Measurements from ENCODE around the gene ZDHHC18. TPM values are rescaled to one million over a fixed set of nuclear protein-coding genes. Genes with fewer than 3 reads are reported as not detected.
"Not testable (repeated sequence)": the region's sequence is repeated elsewhere in the genome, so short reads cannot be mapped to it uniquely, and the experiment has no call there.

Gene ZDHHC18
- polyA plus RNA-seq, 1 experiment: 20.4 TPM

- TF ChIP-seq CTCF (IDR thresholded peaks at IDR 0.05; ENCODE audit: low read depth, low read length): no peak
These were observed 26.9 kb upstream of the ZDHHC18 start for GRCh38 chr1:26799479-26800142.

GRCh38 chr1:26803932-26804331 lies 22.6 kb upstream of the ZDHHC18 start:
- DNase-seq (ENCODE audit: low read depth, low spot score); POLR2A ChIA-PET; H3K4me3 ChIP-seq (ENCODE audit: low read depth, low read length); H3K27ac ChIP-seq (ENCODE audit: low read depth, low read length); CTCF ChIA-PET; H3K9me3 ChIP-seq (ENCODE audit: control insufficient read depth, insufficient read depth, low read length); H3K27me3 ChIP-seq (ENCODE audit: control insufficient read depth, insufficient read depth, low read length): not testable (repeated sequence)

More at GRCh38 chr1:26799479-26800142, 26.9 kb upstream of the ZDHHC18 start:
- Histone ChIP-seq H3K27me3 (ENCODE audit: control insufficient read depth, insufficient read depth, low read length) (no peaks in the 10 kb centered on the region), H3K9me3 (ENCODE audit: control insufficient read depth, insufficient read depth, low read length) (no peaks in the 10 kb centered on the region; the same call in 1 of the 2 replicates), H3K27ac (ENCODE audit: low read depth, low read length) (peak overlapping the region; percentile 69), H3K4me3 (ENCODE audit: low read depth, low read length) (peak overlapping the region; percentile 32; the same call in 1 of the 2 replicates)
- POLR2A ChIA-PET: interaction anchor here (0.6 to 1.2 kb wide), 5 partner anchors 11 to 108 kb away, joined by 3 to 5 read pairs (median 3); partner anchors contain the start of gene GPN2
- CTCF ChIA-PET: interaction anchor here (0.9 to 5.0 kb wide), 6 partner anchors 10 to 202 kb away, joined by 3 to 39 read pairs (median 14); no protein-coding TSS in a partner anchor
- DNase-seq (ENCODE audit: low read depth, low spot score): no peak

GRCh38 chr1:26810105-26810504 lies 16.4 kb upstream of the ZDHHC18 start:
- not testable (repeated sequence) for DNase-seq (ENCODE audit: low read depth, low spot score)
- POLR2A ChIA-PET: interaction anchor here (0.7 kb wide), 2 partner anchors 57 to 733 kb away, joined by 5 to 7 read pairs; no protein-coding TSS in a partner anchor

GRCh38 chr1:26811057-26811456 lies 15.4 kb upstream of the ZDHHC18 start:
- Histone ChIP-seq H3K9me3 (ENCODE audit: control insufficient read depth, insufficient read depth, low read length) (no peaks in the 10 kb centered on the region), H3K27ac (ENCODE audit: low read depth, low read length) (no peak overlapping the region), H3K27me3 (ENCODE audit: control insufficient read depth, insufficient read depth, low read length) (no peaks in the 10 kb centered on the region), H3K4me3 (ENCODE audit: low read depth, low read length) (no peak overlapping the region)
- no peak for DNase-seq (ENCODE audit: low read depth, low spot score)
- POLR2A ChIA-PET: no interaction called here
- CTCF ChIA-PET: interaction anchor here (0.7 to 3.5 kb wide), 12 partner anchors 8 to 212 kb away, joined by 3 to 25 read pairs (median 6); partner anchors contain the start of genes PIGV and ZDHHC18
- no peak for TF ChIP-seq CTCF (IDR thresholded peaks at IDR 0.05; ENCODE audit: low read depth, low read length)

More at GRCh38 chr1:26810105-26810504, 16.4 kb upstream of the ZDHHC18 start:
- H3K4me3 ChIP-seq (ENCODE audit: low read depth, low read length); H3K27me3 ChIP-seq (ENCODE audit: control insufficient read depth, insufficient read depth, low read length); H3K27ac ChIP-seq (ENCODE audit: low read depth, low read length); H3K9me3 ChIP-seq (ENCODE audit: control insufficient read depth, insufficient read depth, low read length): not testable (repeated sequence)
- CTCF ChIA-PET: interaction anchor here (0.6 to 3.5 kb wide), 13 partner anchors 10 to 211 kb away, joined by 3 to 25 read pairs (median 6); partner anchors contain the start of genes PIGV and ZDHHC18
- peak; percentile 87 for TF ChIP-seq CTCF (IDR thresholded peaks at IDR 0.05; ENCODE audit: low read depth, low read length)

- CTCF ChIA-PET: interaction anchor here (0.7 to 3.5 kb wide), 9 partner anchors 8 to 213 kb away, joined by 3 to 25 read pairs (median 8); partner anchors contain the start of gene PIGV
- POLR2A ChIA-PET: no interaction called here
These were observed 14.8 kb upstream of the ZDHHC18 start for GRCh38 chr1:26811708-26812107.

More at GRCh38 chr1:26811708-26812107, 14.8 kb upstream of the ZDHHC18 start:
- no peaks in the 10 kb centered on the region for H3K27me3 ChIP-seq (ENCODE audit: control insufficient read depth, insufficient read depth, low read length)
- no peak for TF ChIP-seq CTCF (IDR thresholded peaks at IDR 0.05; ENCODE audit: low read depth, low read length)
- H3K27ac ChIP-seq (ENCODE audit: low read depth, low read length): no peak overlapping the region
- no peak overlapping the region for H3K4me3 ChIP-seq (ENCODE audit: low read depth, low read length)
- no peak for DNase-seq (ENCODE audit: low read depth, low spot score)
- no peaks in the 10 kb centered on the region for H3K9me3 ChIP-seq (ENCODE audit: control insufficient read depth, insufficient read depth, low read length)

All from AG04450 (cell line).